GM23248 (cell line): ENCODE results near the gene MSRB3. TPM values are rescaled to one million over a fixed set of nuclear protein-coding genes. Genes with fewer than 3 reads are reported as not detected.

Experiments
- DNase-seq: peaks from one replicate; pipeline ENCODE4 v3.0.0-alpha.2; 2015
- H2AFZ ChIP-seq: fragments of 200-600 bp; sonication (generic); 2 replicates; pipeline ENCODE4 v1.6.1; 2016; ENCODE audit warnings: antibody characterized with exemption
- H3F3A ChIP-seq: fragments of 200-600 bp; sonication (generic); 2 replicates; pipeline ENCODE4 v1.6.1; 2016; ENCODE audit warnings: mild to moderate bottlenecking, antibody characterized with exemption, mixed run types; ENCODE audit not compliant: insufficient read depth
- H3K27ac ChIP-seq: fragments of 200-600 bp; sonication (generic); 2 replicates; pipeline ENCODE4 v1.5.1; 2016; ENCODE audit warnings: mild to moderate bottlenecking
- H3K27me3 ChIP-seq: fragments of 200-600 bp; sonication (generic); replicated peaks from 2 replicates; pipeline ENCODE4 v1.6.1; 2016; ENCODE audit warnings: mild to moderate bottlenecking; ENCODE audit not compliant: insufficient read depth
- H3K36me3 ChIP-seq: fragments of 200-600 bp; sonication (generic); 2 replicates; pipeline ENCODE4 v1.6.1; 2016; ENCODE audit warnings: low read depth, mild to moderate bottlenecking
- H3K4me1 ChIP-seq: fragments of 200-600 bp; sonication (generic); 2 replicates; pipeline ENCODE4 v1.6.1; 2016; ENCODE audit warnings: mild to moderate bottlenecking; ENCODE audit not compliant: insufficient read depth
- H3K4me2 ChIP-seq: fragments of 200-600 bp; sonication (generic); one replicate; pipeline ENCODE4 v1.6.1; 2016; ENCODE audit warnings: mild to moderate bottlenecking; ENCODE audit not compliant: unreplicated experiment
- H3K4me3 ChIP-seq: fragments of 200-600 bp; sonication (generic); 2 replicates; pipeline ENCODE4 v1.5.1; 2016; ENCODE audit warnings: mild to moderate bottlenecking
- H3K79me2 ChIP-seq: fragments of 200-600 bp; sonication (generic); 2 replicates; pipeline ENCODE4 v1.6.1; 2016; ENCODE audit warnings: mild to moderate bottlenecking; ENCODE audit not compliant: insufficient read depth
- H3K9ac ChIP-seq: fragments of 200-600 bp; sonication (generic); 2 replicates; pipeline ENCODE4 v1.6.1; 2016; ENCODE audit warnings: mild to moderate bottlenecking
- H3K9me2 ChIP-seq: fragments of 200-600 bp; sonication (generic); 2 replicates; pipeline ENCODE4 v1.6.1; 2016; ENCODE audit warnings: mixed run types, mild to moderate bottlenecking, moderate library complexity; ENCODE audit not compliant: insufficient read depth
- H3K9me3 ChIP-seq: fragments of 200-600 bp; sonication (generic); one replicate; pipeline ENCODE4 v1.6.1; 2017; ENCODE audit warnings: low read depth
- H4K20me1 ChIP-seq: fragments of 200-600 bp; sonication (generic); 2 replicates; pipeline ENCODE4 v1.6.0; 2016; ENCODE audit not compliant: insufficient read depth
- EZH2 ChIP-seq: fragments of 200-600 bp; sonication (generic); IDR thresholded peaks from 2 replicates; pipeline ENCODE4 v1.6.1; 2018; ENCODE audit warnings: antibody characterized with exemption, mild to moderate bottlenecking; ENCODE audit not compliant: insufficient read depth, poor library complexity, severe bottlenecking
- EZH2phosphoT487 ChIP-seq: fragments of 200-600 bp; sonication (generic); IDR thresholded peaks from 2 replicates; pipeline ENCODE4 v1.6.1; 2018; ENCODE audit warnings: antibody characterized with exemption, moderate library complexity, mild to moderate bottlenecking, low read depth; ENCODE audit not compliant: insufficient read depth
- WGBS, 2 experiments: methylation state at CpG; one replicate each; pipeline ENCODE4 v1.1.6; 2015 to 2017; ENCODE audit warnings: low lambda C conversion rate in 2 of 2, low coverage in 1 of 2; ENCODE audit errors: missing lambda C conversion rate in 2 of 2; 5-methylcytosine and 5-hydroxymethylcytosine counted together
- in situ Hi-C: fragments of 300-500 bp; cut with MboI; formaldehyde crosslinking; loops from 2 replicates; pipeline ENCODE4 v1.15.0; 2020
- polyA plus RNA-seq: library from polyadenylated mRNA; unstranded; fragments of >200 nt; fragmentation: Nextera tagmentation; extraction: Ambion mirVana; gene quantifications from 2 replicates; pipeline ENCODE4 v1.2.1, GENCODE V29; 2016
- total RNA-seq: library from RNA; depleted of rRNA; stranded (reverse); fragments of >200 nt; shearing (Covaris generic); gene quantifications from 2 replicates; pipeline ENCODE4 v1.2.3, GENCODE V29; 2014

Gene MSRB3
- total and polyA plus RNA-seq, 2 experiments from 2014 or later, result 74.1 to 158 TPM

DNA sequence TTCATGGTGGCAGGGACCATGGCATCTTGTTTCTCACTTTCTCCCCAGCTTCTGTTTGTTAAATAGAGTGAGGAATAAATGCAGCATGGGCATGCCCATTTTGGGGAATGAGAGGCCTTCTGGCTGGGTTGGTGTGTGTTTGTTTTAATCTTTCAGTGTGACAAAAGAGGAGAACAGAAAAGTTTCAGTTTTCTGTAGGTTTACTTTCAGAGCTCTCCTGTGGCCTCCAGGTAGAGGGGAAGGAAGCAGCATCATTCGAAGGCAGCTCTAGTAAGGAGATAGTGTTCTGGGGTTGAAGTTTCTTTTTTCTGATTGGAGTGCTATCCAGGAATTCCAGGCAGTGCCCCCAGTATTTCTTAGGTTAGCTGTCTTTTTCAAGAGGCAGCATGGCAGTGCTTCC is 15.3 kb downstream of the MSRB3 start:
- in situ Hi-C loops, result no loop called here
- Histone ChIP-seq H3K9ac (no peak overlapping the region), H3K4me3 (no peak overlapping the region), H3F3A (peaks cover 7% of the 10 kb centered on the region; the same call in 1 of the 2 replicates), H3K79me2 (peaks cover 100% of the 10 kb centered on the region), H3K4me1 (no peaks in the 10 kb centered on the region), H3K27me3 (no peaks in the 10 kb centered on the region), H3K4me2 (no peak overlapping the region), H4K20me1 (peaks cover 33% of the 10 kb centered on the region), H3K9me2 (no peaks in the 10 kb centered on the region), H3K27ac (no peak overlapping the region), H3K36me3 (no peaks in the 10 kb centered on the region; the same call in 1 of the 2 replicates), H2AFZ (no peak overlapping the region), H3K9me3 (no peaks in the 10 kb centered on the region)
- TF ChIP-seq EZH2, result no peak
- no peak for TF ChIP-seq EZH2phosphoT487
- DNase-seq, result no peak
- 100% methylated on average over 1 of the region's 1 CpG for WGBS, 2 experiments

DNA sequence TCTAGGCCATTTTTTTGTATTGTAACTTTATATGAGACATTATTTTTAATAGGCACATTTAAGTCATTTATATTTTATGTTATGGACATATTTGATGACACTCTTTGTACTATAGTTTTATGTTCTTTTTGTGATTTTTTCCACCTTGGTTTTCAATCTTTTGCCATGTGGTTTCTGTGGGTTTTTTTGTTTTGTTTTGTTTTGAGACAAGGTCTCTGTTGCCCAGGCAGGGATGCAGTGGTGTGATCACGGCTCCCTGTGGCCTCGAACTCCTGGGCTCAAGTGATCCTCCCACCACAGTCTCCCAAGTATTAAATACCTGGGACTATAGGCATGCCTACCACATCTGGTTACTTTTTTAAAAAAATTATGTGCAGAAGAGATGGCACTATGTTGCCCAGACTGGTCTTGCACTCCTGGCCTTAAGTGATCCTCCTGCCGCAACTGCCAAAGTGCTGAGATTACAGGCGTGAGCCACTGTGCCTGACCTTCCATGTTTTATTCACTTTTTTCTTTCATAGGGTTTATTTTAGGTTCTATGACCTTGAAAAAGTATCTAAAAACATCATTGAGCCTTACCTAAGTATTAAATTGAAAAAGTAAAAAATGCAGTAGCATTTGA is 16.3 kb downstream of the MSRB3 start:
- no peak overlapping the region for H2AFZ ChIP-seq
- no peak for DNase-seq
- H3K27me3 ChIP-seq, result no peaks in the 10 kb centered on the region
- H3K9me2 ChIP-seq, result no peaks in the 10 kb centered on the region
- no peaks in the 10 kb centered on the region; the same call in 1 of the 2 replicates for H3K36me3 ChIP-seq
- no peak for TF ChIP-seq EZH2phosphoT487
- TF ChIP-seq EZH2, result no peak
- in situ Hi-C loops, result no loop called here
- no peaks in the 10 kb centered on the region for H3K4me1 ChIP-seq
- H3K79me2 ChIP-seq, result peaks cover 100% of the 10 kb centered on the region
- H3K27ac ChIP-seq, result no peak overlapping the region
- no peak overlapping the region for H3K4me3 ChIP-seq
- WGBS, 2 experiments, result 97% methylated on average over 4 of the region's 4 CpGs
- H3F3A ChIP-seq, result peaks cover 7% of the 10 kb centered on the region; the same call in 1 of the 2 replicates
- no peaks in the 10 kb centered on the region for H3K9me3 ChIP-seq
- peaks cover 33% of the 10 kb centered on the region for H4K20me1 ChIP-seq
- no peak overlapping the region for H3K4me2 ChIP-seq
- no peak overlapping the region for H3K9ac ChIP-seq

GRCh38 chr12:65296508-65297265 is 18.2 kb downstream of the MSRB3 start:
- Histone ChIP-seq H3K4me2 (no peak overlapping the region), H2AFZ (no peak overlapping the region), H3K4me1 (0 out of 2 replicates have a peak, but pooled peaks cover 8% of the 10 kb centered on the region), H4K20me1 (peaks cover 18% of the 10 kb centered on the region), H3K27ac (no peak overlapping the region), H3K36me3 (no peaks in the 10 kb centered on the region; the same call in 1 of the 2 replicates), H3K9me3 (no peaks in the 10 kb centered on the region), H3K4me3 (no peak overlapping the region), H3K79me2 (peaks cover 100% of the 10 kb centered on the region), H3K27me3 (no peaks in the 10 kb centered on the region), H3F3A (no peaks in the 10 kb centered on the region), H3K9me2 (peaks cover 4% of the 10 kb centered on the region; the same call in 1 of the 2 replicates), H3K9ac (no peak overlapping the region)
- WGBS, 2 experiments, result 95 to 100% methylated on average over 1 of the region's 1 CpG
- no peak for TF ChIP-seq EZH2phosphoT487
- TF ChIP-seq EZH2, result no peak
- no peak for DNase-seq
- in situ Hi-C loops, result no loop called here

DNA sequence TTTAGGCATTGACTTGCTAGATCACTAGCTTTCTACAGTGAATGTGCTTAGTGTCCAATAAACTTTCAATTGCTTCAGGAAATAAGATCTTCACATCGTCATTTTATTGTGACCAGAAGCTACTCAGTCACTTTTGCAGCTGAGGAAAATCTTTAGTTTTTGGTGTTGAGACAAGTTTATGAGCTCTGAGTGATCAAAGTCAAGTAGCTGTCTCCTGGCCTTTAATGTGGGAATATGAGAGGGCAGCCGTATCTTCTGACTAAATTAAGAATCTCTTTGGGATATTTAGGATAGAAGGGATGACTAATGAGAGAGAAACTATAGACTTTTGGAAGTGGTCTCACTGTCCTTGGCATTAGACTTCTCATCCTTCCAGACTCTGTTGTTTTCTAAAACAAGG is 21.6 kb downstream of the MSRB3 start:
- peaks cover 100% of the 10 kb centered on the region for H3K79me2 ChIP-seq
- in situ Hi-C loops, result loop anchor here (10.0 to 25.0 kb wide), 2 partner anchors 387 to 785 kb away; no protein-coding TSS in a partner anchor
- H3K27me3 ChIP-seq, result no peaks in the 10 kb centered on the region
- peaks cover 4% of the 10 kb centered on the region; the same call in 1 of the 2 replicates for H3K9me2 ChIP-seq
- peaks cover 22% of the 10 kb centered on the region for H3K4me1 ChIP-seq
- no peak overlapping the region for H3K9ac ChIP-seq
- DNase-seq, result no peak
- no peak overlapping the region for H3K4me2 ChIP-seq
- H3K4me3 ChIP-seq, result no peak overlapping the region
- no peak overlapping the region for H2AFZ ChIP-seq
- peaks cover 13% of the 10 kb centered on the region; the same call in 1 of the 2 replicates for H4K20me1 ChIP-seq
- H3F3A ChIP-seq, result no peaks in the 10 kb centered on the region
- no peak for TF ChIP-seq EZH2
- no peak for TF ChIP-seq EZH2phosphoT487
- WGBS, 2 experiments, result 91 to 98% methylated on average over 2 of the region's 2 CpGs
- H3K27ac ChIP-seq, result no peak overlapping the region
- no peaks in the 10 kb centered on the region; the same call in 1 of the 2 replicates for H3K36me3 ChIP-seq
- H3K9me3 ChIP-seq, result no peaks in the 10 kb centered on the region
